Hepatocyte (in vitro differentiated cells): ENCODE results near the gene MSX1. TPM values are rescaled to one million over a fixed set of nuclear protein-coding genes. Genes with fewer than 3 reads are reported as not detected.

Experiments used
- DNase-seq: peaks from one replicate; pipeline ENCODE4 v3.0.0-alpha.2; 2016; ENCODE audit warnings: low spot score
- H2AFZ ChIP-seq: fragments of 200-600 bp; sonication (generic); 2 replicates; pipeline ENCODE4 v1.6.0; 2016; ENCODE audit warnings: antibody characterized with exemption, mild to moderate bottlenecking
- H3K27ac ChIP-seq: fragments of 200-600 bp; sonication (generic); 2 replicates; pipeline ENCODE4 v1.5.1; 2016; ENCODE audit warnings: mild to moderate bottlenecking
- H3K27me3 ChIP-seq: fragments of 200-600 bp; sonication (generic); 2 replicates; pipeline ENCODE4 v1.6.1; 2016
- H3K36me3 ChIP-seq: fragments of 200-600 bp; sonication (generic); replicated peaks from 2 replicates; pipeline ENCODE4 v1.5.1; 2016; ENCODE audit warnings: low read depth; ENCODE audit not compliant: insufficient read depth
- H3K4me1 ChIP-seq: fragments of 200-600 bp; sonication (generic); 2 replicates; pipeline ENCODE4 v1.5.1; 2016; ENCODE audit warnings: mild to moderate bottlenecking, moderate library complexity; ENCODE audit not compliant: insufficient read depth
- H3K4me2 ChIP-seq: fragments of 200-600 bp; sonication (generic); 2 replicates; pipeline ENCODE4 v1.6.0; 2016
- H3K4me3 ChIP-seq: fragments of 200-600 bp; sonication (generic); 2 replicates; pipeline ENCODE4 v1.5.1; 2016; ENCODE audit warnings: mild to moderate bottlenecking
- H3K79me2 ChIP-seq: fragments of 200-600 bp; sonication (generic); 2 replicates; pipeline ENCODE4 v1.6.0; 2017; ENCODE audit warnings: mild to moderate bottlenecking
- H3K9me2 ChIP-seq: fragments of 200-600 bp; sonication (generic); replicated peaks from 2 replicates; pipeline ENCODE4 v1.6.0; 2017; ENCODE audit warnings: mild to moderate bottlenecking; ENCODE audit not compliant: insufficient read depth
- H3K9me3 ChIP-seq: fragments of 200-600 bp; sonication (generic); 2 replicates; pipeline ENCODE4 v1.5.1; 2016; ENCODE audit warnings: low read depth, mild to moderate bottlenecking
- H4K20me1 ChIP-seq: fragments of 200-600 bp; sonication (generic); 2 replicates; pipeline ENCODE4 v1.6.0; 2016; ENCODE audit warnings: mild to moderate bottlenecking; ENCODE audit not compliant: insufficient read depth, poor library complexity, severe bottlenecking
- EZH2 ChIP-seq: fragments of 200-600 bp; sonication (generic); IDR thresholded peaks from 2 replicates; pipeline ENCODE4 v1.6.1; 2016; ENCODE audit warnings: antibody characterized with exemption, mild to moderate bottlenecking, borderline replicate concordance
- EZH2phosphoT487 ChIP-seq: fragments of 200-600 bp; sonication (generic); IDR thresholded peaks from one replicate; pipeline ENCODE4 v1.6.1; 2018; ENCODE audit warnings: antibody characterized with exemption, mild to moderate bottlenecking, low read depth, moderate library complexity; ENCODE audit not compliant: unreplicated experiment, severe bottlenecking
- WGBS: methylation state at CpG from one replicate; pipeline ENCODE4 v1.1.6; 2016; ENCODE audit warnings: low lambda C conversion rate; ENCODE audit errors: missing lambda C conversion rate; 5-methylcytosine and 5-hydroxymethylcytosine counted together
- polyA plus RNA-seq: library from polyadenylated mRNA; unstranded; fragments of >200 nt; fragmentation: Nextera tagmentation; extraction: Ambion mirVana; gene quantifications from 2 replicates; pipeline ENCODE4 v1.2.1, GENCODE V29; 2016
- total RNA-seq: library from RNA; depleted of rRNA; stranded (reverse); fragments of >200 nt; gene quantifications from 2 replicates; pipeline ENCODE4 v1.2.3, GENCODE V29; 2014
- TF ChIP-seq, protein P1 (sequence below): fragments of 200-600 bp; sonication (generic); IDR thresholded peaks from 2 replicates; pipeline ENCODE4 v1.5.1; 2016; ENCODE audit warnings: antibody characterized with exemption, mild to moderate bottlenecking; ENCODE audit not compliant: poor library complexity

Gene MSX1
- total and polyA plus RNA-seq, 2 experiments from 2014 or later, result 25.4 to 30.4 TPM

DNA sequence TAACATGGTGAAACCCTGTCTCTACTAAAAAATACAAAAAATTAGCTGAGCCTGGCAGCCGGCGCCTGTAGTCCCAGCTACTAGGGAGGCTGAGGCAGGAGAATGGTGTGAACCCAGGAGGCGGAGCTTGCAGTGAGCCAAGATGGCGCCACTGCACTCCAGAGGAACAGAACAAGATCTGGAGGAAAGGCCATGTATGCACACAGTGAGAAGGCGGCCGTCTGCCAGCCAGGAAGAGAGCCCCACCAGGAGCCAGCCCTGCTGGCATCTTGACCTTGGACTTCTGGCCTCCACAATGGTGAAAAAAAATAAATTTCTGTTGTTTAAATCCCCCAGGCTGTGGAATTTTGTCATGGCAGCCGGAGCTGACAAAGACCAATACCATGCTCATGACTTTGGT, 28.2 kb upstream of the MSX1 start:
- TF ChIP-seq, protein P1, sequence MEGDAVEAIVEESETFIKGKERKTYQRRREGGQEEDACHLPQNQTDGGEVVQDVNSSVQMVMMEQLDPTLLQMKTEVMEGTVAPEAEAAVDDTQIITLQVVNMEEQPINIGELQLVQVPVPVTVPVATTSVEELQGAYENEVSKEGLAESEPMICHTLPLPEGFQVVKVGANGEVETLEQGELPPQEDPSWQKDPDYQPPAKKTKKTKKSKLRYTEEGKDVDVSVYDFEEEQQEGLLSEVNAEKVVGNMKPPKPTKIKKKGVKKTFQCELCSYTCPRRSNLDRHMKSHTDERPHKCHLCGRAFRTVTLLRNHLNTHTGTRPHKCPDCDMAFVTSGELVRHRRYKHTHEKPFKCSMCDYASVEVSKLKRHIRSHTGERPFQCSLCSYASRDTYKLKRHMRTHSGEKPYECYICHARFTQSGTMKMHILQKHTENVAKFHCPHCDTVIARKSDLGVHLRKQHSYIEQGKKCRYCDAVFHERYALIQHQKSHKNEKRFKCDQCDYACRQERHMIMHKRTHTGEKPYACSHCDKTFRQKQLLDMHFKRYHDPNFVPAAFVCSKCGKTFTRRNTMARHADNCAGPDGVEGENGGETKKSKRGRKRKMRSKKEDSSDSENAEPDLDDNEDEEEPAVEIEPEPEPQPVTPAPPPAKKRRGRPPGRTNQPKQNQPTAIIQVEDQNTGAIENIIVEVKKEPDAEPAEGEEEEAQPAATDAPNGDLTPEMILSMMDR, result no peak
- no peak for TF ChIP-seq EZH2phosphoT487
- no peak for TF ChIP-seq EZH2
- no peak overlapping the region for H3K27ac ChIP-seq
- no peaks in the 10 kb centered on the region for H3K9me2 ChIP-seq
- H3K4me2 ChIP-seq, result no peak overlapping the region
- WGBS, result 96% methylated on average over 7 of the region's 7 CpGs
- no peak overlapping the region for H2AFZ ChIP-seq
- no peaks in the 10 kb centered on the region for H4K20me1 ChIP-seq
- H3K79me2 ChIP-seq, result no peaks in the 10 kb centered on the region
- H3K36me3 ChIP-seq, result no peaks in the 10 kb centered on the region
- DNase-seq, result no peak
- H3K4me3 ChIP-seq, result no peak overlapping the region
- no peaks in the 10 kb centered on the region for H3K27me3 ChIP-seq
- H3K9me3 ChIP-seq, result no peaks in the 10 kb centered on the region
- no peaks in the 10 kb centered on the region for H3K4me1 ChIP-seq

DNA sequence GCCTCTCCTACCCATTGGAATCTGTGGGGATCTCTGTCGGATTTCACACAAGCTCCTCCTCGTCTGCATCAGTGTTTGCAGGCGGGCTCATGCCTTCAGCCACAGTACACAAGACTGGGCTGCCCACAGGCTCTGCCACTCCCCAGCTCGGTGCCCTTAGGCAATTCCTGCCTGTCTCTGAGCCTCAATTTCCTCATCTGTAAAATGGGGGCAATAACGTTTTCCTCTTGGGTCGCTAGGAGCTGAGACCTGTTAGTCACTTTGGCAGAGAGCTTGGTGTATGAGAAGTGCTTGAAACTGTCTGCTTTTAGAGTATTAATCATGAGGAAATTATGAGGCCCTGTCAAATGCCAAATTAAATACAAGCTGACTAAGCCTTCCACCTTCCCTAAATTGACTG, 27.6 kb upstream of the MSX1 start:
- TF ChIP-seq EZH2 (no peak), EZH2phosphoT487 (no peak)
- TF ChIP-seq, protein P1, result no peak
- H3K27me3 ChIP-seq, result no peaks in the 10 kb centered on the region
- no peaks in the 10 kb centered on the region for H4K20me1 ChIP-seq
- no peaks in the 10 kb centered on the region for H3K36me3 ChIP-seq
- H3K4me1 ChIP-seq, result no peaks in the 10 kb centered on the region
- H3K4me2 ChIP-seq, result no peak overlapping the region
- H2AFZ ChIP-seq, result no peak overlapping the region
- WGBS, result 85% methylated on average over 6 of the region's 6 CpGs
- DNase-seq, result no peak
- H3K79me2 ChIP-seq, result no peaks in the 10 kb centered on the region
- H3K27ac ChIP-seq, result no peak overlapping the region
- no peak overlapping the region for H3K4me3 ChIP-seq
- H3K9me3 ChIP-seq, result no peaks in the 10 kb centered on the region
- no peaks in the 10 kb centered on the region for H3K9me2 ChIP-seq

DNA sequence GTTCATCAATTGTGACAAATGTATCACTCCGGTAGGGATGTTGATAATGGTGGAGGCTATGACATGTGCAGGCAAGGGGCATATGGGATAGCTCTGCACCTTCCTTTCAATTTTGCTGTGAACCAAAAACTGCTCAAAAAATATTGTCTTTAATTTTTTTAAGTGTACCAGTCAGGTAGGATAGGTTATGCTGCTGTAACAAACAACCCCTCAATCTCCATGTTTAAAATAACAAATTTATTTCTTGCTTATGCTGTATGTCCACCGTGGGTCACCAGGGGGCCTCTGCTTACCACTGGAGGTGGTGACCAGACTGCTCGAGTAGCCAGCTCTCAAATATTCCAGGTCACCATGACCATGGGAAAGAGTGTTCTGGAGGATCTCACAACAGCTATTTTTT, 23.4 kb upstream of the MSX1 start:
- H3K27ac ChIP-seq, result no peak overlapping the region
- H3K9me3 ChIP-seq, result no peaks in the 10 kb centered on the region
- no peaks in the 10 kb centered on the region for H3K79me2 ChIP-seq
- no peaks in the 10 kb centered on the region for H3K27me3 ChIP-seq
- H3K4me3 ChIP-seq, result no peak overlapping the region
- WGBS, result 79% methylated on average over 3 of the region's 3 CpGs
- H2AFZ ChIP-seq, result no peak overlapping the region
- H3K9me2 ChIP-seq, result no peaks in the 10 kb centered on the region
- H3K4me2 ChIP-seq, result no peak overlapping the region
- peaks cover 6% of the 10 kb centered on the region for H3K4me1 ChIP-seq
- no peak for DNase-seq
- no peaks in the 10 kb centered on the region for H4K20me1 ChIP-seq
- no peaks in the 10 kb centered on the region for H3K36me3 ChIP-seq
- TF ChIP-seq EZH2phosphoT487 (no peak), EZH2 (no peak)
- TF ChIP-seq, protein P1, result no peak

DNA sequence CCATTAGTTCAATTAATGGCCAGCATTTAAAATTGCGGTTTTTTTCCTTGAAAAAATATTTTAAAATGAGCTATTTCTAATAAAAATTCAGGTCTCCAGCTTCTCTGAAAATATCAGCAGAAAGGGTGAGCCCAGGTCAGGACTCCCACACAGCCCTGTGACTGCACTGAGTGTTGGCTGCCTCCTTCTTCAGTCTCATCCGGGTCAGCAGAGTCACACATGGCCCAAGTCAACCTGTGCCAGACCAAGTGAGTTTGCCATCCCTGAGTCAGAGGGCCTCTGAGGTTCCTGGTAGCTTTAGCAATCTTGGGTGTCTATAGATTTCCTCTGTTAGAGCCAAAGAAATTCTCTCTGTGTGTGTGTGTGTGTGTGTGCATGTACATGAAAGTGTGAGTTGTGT, 22.1 kb upstream of the MSX1 start:
- Histone ChIP-seq H3K4me1 (peaks cover 6% of the 10 kb centered on the region), H3K79me2 (no peaks in the 10 kb centered on the region), H3K27me3 (no peaks in the 10 kb centered on the region), H2AFZ (no peak overlapping the region), H4K20me1 (no peaks in the 10 kb centered on the region), H3K4me2 (no peak overlapping the region), H3K9me3 (no peaks in the 10 kb centered on the region), H3K4me3 (no peak overlapping the region), H3K9me2 (no peaks in the 10 kb centered on the region), H3K36me3 (no peaks in the 10 kb centered on the region), H3K27ac (no peak overlapping the region)
- WGBS, result 93% methylated on average over 2 of the region's 2 CpGs
- TF ChIP-seq EZH2, result no peak
- TF ChIP-seq EZH2phosphoT487, result no peak
- TF ChIP-seq, protein P1, result no peak
- no peak for DNase-seq
